GM12801 (cell line): Measurements from ENCODE around the gene SUMO2.

Experiments
- CTCF ChIP-seq: IDR thresholded peaks from one replicate; pipeline ENCODE4 v1.5.1; 2011; ENCODE audit warnings: control low read depth; ENCODE audit not compliant: insufficient read length; ENCODE audit errors: extremely low read depth

The SUMO2 gene

DNA sequence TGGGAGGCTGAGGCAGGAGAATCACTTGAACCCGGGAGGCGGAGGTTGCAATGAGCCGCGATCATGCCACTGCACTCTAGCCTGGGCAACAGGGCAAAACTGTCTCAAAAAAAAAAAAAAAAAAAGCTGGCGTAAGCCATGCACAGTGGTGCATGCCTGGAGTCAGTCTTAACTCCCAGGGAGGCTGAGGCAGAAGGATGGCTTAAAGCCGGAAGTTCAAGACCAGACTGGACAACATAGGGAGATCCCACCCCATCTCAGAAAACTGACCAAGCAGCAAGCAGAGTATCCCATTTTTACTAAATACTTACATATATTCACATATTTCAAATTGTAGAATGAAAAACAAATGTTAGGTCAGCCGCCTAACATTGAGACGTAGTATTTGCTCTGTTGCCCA, 55.8 kb downstream of the SUMO2 start:
- TF ChIP-seq CTCF: no peak

- no peak for TF ChIP-seq CTCF
Measured at GRCh38 chr17:75125984-75126383, 56.8 kb downstream of the SUMO2 start.

- no peak for TF ChIP-seq CTCF
Measured at GRCh38 chr17:75124819-75125162, 58.0 kb downstream of the SUMO2 start.

DNA sequence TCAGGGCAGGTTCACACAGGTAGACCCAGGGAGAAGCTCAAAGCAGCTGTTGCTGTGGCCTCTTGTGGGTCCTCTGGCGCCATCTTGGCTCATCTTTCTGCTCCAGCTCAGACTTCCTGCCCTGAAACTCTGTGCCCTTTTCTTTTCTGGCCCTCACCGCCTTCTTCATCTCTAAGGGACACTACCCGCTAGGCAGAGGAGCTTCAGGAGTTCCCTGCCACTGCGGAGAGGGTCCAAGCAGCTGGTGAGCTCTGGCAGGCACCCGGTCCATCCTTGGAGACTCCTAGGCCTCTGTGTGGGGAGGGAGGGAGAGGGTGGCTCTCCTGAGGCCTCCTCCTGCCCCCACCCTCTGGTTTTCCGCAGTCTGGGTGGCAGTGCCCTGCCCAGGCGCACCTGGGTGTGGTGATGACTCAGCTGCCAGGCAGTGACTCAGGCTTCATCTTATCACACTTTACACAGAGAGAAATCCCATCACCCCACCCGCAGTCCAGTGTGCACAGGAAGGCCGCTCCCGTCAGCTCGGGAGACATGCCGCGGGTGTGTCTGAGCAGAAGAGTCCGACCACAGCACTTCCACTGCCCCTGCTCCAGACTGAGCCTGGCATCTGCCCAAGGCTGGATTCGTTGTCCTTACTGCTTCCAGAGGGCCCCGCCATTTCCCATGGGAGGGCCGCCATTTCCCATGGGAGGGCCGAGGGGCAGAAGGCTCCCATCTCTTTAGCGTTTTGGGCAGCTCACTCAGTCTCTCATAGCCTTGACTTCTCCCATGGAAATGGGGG, 58.5 kb downstream of the SUMO2 start:
- TF ChIP-seq CTCF: no peak

DNA sequence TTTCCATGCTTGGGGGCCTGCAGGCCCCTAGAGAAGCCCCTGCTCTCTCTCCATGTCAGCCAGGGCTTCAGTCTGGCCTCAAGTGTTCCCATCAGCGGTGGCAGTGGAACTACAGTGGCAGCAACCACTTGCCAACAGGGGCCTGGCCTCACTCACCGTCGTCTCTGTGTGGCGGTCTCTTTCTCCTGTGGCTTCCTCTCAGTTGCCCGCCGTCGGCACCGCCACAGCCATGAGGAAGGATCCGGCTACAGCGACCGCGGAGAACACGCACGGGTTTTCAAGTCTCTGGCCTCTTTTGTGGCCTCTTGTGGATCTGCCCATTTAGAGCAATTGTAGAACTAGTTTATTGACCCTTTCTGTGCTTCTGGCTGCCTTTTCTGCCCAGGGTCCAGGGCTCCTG, 64.5 kb downstream of the SUMO2 start:
- no peak for TF ChIP-seq CTCF

GRCh38 chr17:75116737-75117136, 66.0 kb downstream of the SUMO2 start:
- TF ChIP-seq CTCF: no peak
